Epidermal melanocyte (primary cell): ENCODE data around the gene MRPS18C.

Experiments
- DNase-seq: peaks from one replicate; pipeline ENCODE4 v3.0.0; 2011; ENCODE audit warnings: low spot score; ENCODE audit not compliant: insufficient read length

Gene MRPS18C

GRCh38 chr4:83455281-83456183 is at the start of gene MRPS18C, which contains the start of gene HELQ:
Gene MRPS18C (plus strand): TSS chr4:83456058. CDS start chr4:83456078, 20 bp downstream.
Gene HELQ (minus strand): TSS chr4:83455823. CDS start chr4:83455693, 130 bp downstream.
- peak; percentile 95 for DNase-seq

- DNase-seq = no peak
These were observed 47.0 kb upstream of the MRPS18C start for GRCh38 chr4:83408908-83409307.

- DNase-seq = no peak
These were observed 42.2 kb upstream of the MRPS18C start for GRCh38 chr4:83413676-83414075.

GRCh38 chr4:83417566-83417965 is 38.3 kb upstream of the MRPS18C start:
- DNase-seq = no peak

- no peak for DNase-seq
These were observed 37.6 kb upstream of the MRPS18C start for GRCh38 chr4:83418211-83418610.

- DNase-seq = no peak
These were observed 24.7 kb upstream of the MRPS18C start for GRCh38 chr4:83431200-83431599.

- DNase-seq = no peak
These were observed 19.2 kb upstream of the MRPS18C start for GRCh38 chr4:83436680-83437079.

- no peak for DNase-seq
These were observed 17.1 kb upstream of the MRPS18C start for GRCh38 chr4:83438719-83439118.

GRCh38 chr4:83440148-83440814 is 15.6 kb upstream of the MRPS18C start:
- no peak for DNase-seq

GRCh38 chr4:83440899-83441298 is 15.0 kb upstream of the MRPS18C start:
- no peak for DNase-seq

- no peak for DNase-seq
These were observed 6.8 kb upstream of the MRPS18C start for GRCh38 chr4:83449009-83449408.

- no peak for DNase-seq
These were observed 1.2 kb upstream of the MRPS18C start for GRCh38 chr4:83454686-83455085.

- DNase-seq = no peak
These were observed 285 bp downstream of the MRPS18C start for GRCh38 chr4:83456184-83456501.

- no peak for DNase-seq
These were observed 17.6 kb downstream of the MRPS18C start for GRCh38 chr4:83473423-83473822.

- no peak for DNase-seq
These were observed 18.1 kb downstream of the MRPS18C start for GRCh38 chr4:83473966-83474365.

GRCh38 chr4:83484500-83485461 is 28.9 kb downstream of the MRPS18C start, which contains the start of gene ABRAXAS1:
Gene ABRAXAS1 (minus strand): TSS chr4:83485100. CDS start chr4:83485072, 28 bp downstream.
- DNase-seq = peak; percentile 81

GRCh38 chr4:83486457-83487129 is 30.7 kb downstream of the MRPS18C start:
- DNase-seq = no peak

GRCh38 chr4:83489711-83490326 is 34.0 kb downstream of the MRPS18C start:
- no peak for DNase-seq

- no peak for DNase-seq
These were observed 35.1 kb downstream of the MRPS18C start for GRCh38 chr4:83490876-83491450.
